ENCODE measurements around the gene MYG1. TPM values are rescaled to one million over a fixed set of nuclear protein-coding genes. Genes with fewer than 3 reads are reported as not detected.

MYG1 gene
- total RNA-seq, 4 donors from 2014 or later = 18.4 to 25.6 (median 24.8) TPM

DNA sequence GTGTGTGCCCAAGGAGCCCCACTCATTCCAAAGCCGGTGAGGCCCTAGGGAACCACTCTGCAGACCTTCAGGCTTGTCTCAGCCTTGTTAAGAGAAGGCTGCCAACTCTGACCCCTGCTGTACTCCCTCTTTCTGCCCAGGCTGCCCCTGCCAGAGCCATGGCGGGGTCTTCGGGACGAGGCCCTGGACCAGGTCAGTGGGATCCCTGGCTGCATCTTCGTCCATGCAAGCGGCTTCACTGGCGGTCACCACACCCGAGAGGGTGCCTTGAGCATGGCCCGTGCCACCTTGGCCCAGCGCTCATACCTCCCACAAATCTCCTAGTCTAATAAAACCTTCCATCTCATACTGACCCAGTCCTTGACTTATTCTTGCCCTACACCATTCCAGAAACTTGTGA, 7.3 kb downstream of the MYG1 start:
- TF ChIP-seq, protein P1, sequence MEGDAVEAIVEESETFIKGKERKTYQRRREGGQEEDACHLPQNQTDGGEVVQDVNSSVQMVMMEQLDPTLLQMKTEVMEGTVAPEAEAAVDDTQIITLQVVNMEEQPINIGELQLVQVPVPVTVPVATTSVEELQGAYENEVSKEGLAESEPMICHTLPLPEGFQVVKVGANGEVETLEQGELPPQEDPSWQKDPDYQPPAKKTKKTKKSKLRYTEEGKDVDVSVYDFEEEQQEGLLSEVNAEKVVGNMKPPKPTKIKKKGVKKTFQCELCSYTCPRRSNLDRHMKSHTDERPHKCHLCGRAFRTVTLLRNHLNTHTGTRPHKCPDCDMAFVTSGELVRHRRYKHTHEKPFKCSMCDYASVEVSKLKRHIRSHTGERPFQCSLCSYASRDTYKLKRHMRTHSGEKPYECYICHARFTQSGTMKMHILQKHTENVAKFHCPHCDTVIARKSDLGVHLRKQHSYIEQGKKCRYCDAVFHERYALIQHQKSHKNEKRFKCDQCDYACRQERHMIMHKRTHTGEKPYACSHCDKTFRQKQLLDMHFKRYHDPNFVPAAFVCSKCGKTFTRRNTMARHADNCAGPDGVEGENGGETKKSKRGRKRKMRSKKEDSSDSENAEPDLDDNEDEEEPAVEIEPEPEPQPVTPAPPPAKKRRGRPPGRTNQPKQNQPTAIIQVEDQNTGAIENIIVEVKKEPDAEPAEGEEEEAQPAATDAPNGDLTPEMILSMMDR (IDR thresholded peaks at IDR 0.05) = no peak
- TF ChIP-seq POLR2A (IDR thresholded peaks at IDR 0.05) = no peak
- Histone ChIP-seq H3K36me3 (peaks cover 0 to 86% (median 0%) of the 10 kb centered on the region in 3 donors), H3K4me3 (no peak overlapping the region), H3K27ac (no peak overlapping the region), H3K9me3 (no peaks in the 10 kb centered on the region), H3K4me1 (peaks cover 0 to 7% (median 0%) of the 10 kb centered on the region in 4 donors), H3K27me3 (no peaks in the 10 kb centered on the region)
- DNase-seq = no peak

DNA sequence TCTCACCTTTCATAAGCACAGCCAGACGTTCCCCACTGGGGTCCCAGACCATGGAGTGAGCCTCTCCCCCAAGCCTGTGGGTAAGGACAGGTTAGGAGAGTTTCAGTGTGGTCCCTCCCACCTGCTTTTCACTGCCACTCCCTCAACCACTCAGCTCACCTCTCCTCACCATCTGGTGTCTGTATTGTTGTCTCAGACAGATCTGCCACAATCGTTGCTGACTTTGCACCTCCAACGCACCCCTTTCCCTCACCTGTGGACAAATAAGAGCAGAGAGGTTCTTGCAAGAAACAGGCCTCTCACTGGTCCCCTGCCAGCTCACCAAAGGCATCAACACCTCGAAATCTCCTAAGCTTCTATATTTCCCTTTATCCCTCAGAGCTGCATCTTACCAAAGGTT, 8.8 kb downstream of the MYG1 start:
- H3K27me3 ChIP-seq = no peaks in the 10 kb centered on the region
- no peaks in the 10 kb centered on the region for H3K9me3 ChIP-seq
- no peak for DNase-seq
- peaks cover 0 to 74% (median 0%) of the 10 kb centered on the region in 3 donors for H3K36me3 ChIP-seq
- H3K4me1 ChIP-seq = no peaks in the 10 kb centered on the region
- TF ChIP-seq, protein P1 (IDR thresholded peaks at IDR 0.05) = no peak
- no peak for TF ChIP-seq POLR2A (IDR thresholded peaks at IDR 0.05)
- H3K27ac ChIP-seq = no peak overlapping the region
- H3K4me3 ChIP-seq = no peak overlapping the region

DNA sequence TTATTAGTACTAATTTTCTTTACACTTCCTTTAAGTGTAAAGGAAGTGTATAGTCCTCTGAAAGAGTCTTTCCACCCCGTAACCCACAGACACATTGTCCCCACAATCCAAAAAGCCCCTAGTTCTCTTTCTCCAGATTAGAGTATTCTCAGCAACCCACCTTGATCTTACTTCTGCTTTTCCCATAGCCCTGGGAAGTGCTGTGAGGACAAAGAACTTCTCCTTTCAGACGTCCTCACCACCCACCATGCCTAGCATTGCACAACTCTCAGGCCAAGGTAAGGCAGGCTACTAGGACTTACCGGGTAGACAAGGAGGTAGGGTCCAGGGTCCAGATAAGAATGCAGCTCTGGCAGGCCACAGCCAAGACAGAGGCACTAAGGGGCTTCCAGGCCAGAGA, 14.5 kb downstream of the MYG1 start:
- Histone ChIP-seq H3K27me3 (no peaks in the 10 kb centered on the region), H3K27ac (no peak overlapping the region), H3K9me3 (no peaks in the 10 kb centered on the region), H3K36me3 (peaks cover 0 to 72% (median 0%) of the 10 kb centered on the region in 3 donors), H3K4me1 (no peaks in the 10 kb centered on the region), H3K4me3 (no peak overlapping the region)
- TF ChIP-seq, protein P1 (IDR thresholded peaks at IDR 0.05) = no peak
- no peak for TF ChIP-seq POLR2A (IDR thresholded peaks at IDR 0.05)
- no peak for DNase-seq

GRCh38 chr12:53320352-53321195, 21.1 kb downstream of the MYG1 start:
- H3K4me3 ChIP-seq = peak overlapping the region; percentile 61 to 81 (median 66)
- TF ChIP-seq, protein P1 (IDR thresholded peaks at IDR 0.05) = no peak
- TF ChIP-seq POLR2A (IDR thresholded peaks at IDR 0.05) = no peak
- DNase-seq = no peak
- peaks cover 0 to 21% (median 7%) of the 10 kb centered on the region in 4 donors for H3K4me1 ChIP-seq
- peaks cover 0 to 29% (median 0%) of the 10 kb centered on the region in 3 donors for H3K36me3 ChIP-seq
- H3K27ac ChIP-seq = peak overlapping the region; percentile 82 to 97 (median 88)
- H3K9me3 ChIP-seq = no peaks in the 10 kb centered on the region
- H3K27me3 ChIP-seq = no peaks in the 10 kb centered on the region

DNA sequence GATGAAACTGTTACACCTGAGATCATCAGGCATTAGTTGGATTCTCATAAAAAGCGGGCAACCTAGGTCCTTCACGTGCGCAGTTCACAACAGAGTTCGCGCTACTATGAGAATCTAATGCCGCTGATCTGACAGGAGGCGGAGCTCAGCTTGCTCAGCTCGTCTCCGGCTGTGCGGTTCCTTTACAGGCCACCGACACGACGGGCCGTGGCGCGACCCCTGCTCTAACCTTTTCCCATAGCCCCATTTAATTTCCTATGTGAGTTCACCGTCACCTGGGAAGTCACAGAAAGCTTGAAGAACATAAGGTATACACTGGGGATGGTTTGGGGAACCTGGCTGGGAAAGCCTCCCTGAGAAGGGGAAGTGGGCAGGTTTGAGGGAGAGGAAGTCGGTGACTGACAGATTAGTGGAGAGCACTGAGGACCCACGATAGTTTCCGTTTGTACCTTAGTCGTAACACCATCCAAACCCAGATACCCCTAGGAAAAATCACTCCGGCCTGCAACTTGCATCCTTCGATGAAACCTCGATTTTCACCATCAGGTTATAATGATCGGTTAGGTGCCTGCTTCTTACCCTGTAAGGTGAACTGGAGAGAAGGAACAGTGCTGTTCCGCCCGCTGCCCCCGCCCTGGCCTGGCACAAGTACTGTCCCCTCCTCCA, 24.8 kb downstream of the MYG1 start:
- Histone ChIP-seq H3K9me3 (no peaks in the 10 kb centered on the region), H3K27me3 (no peaks in the 10 kb centered on the region), H3K4me1 (peaks cover 0 to 29% (median 10%) of the 10 kb centered on the region in 4 donors), H3K4me3 (peak overlapping the region; percentile 53 to 67 (median 65)), H3K36me3 (peaks cover 0 to 3% (median 0%) of the 10 kb centered on the region in 3 donors), H3K27ac (peak overlapping the region; percentile 80 to 94 (median 85))
- TF ChIP-seq POLR2A (IDR thresholded peaks at IDR 0.05) = no peak
- TF ChIP-seq, protein P1 (IDR thresholded peaks at IDR 0.05) = no peak
- peak in 2 of 3 donors; percentile 73 to 83 for DNase-seq

All from Peyer's patch (tissue), 4 donors.